WTC11 (cell line): ENCODE data around the gene ARHGEF9. TPM values are rescaled to one million over a fixed set of nuclear protein-coding genes. Genes with fewer than 3 reads are reported as not detected.

Source experiments
- ATAC-seq: fragments of 200-7000 bp; cut with Tn5 transposase; 2 replicates; pipeline ENCODE4 v1.10.0; 2021; ENCODE audit warnings: mild to moderate bottlenecking, moderate library complexity
- CTCF ChIA-PET: fragments of 300-600 bp; sonication (Branson Sonifier 250); formaldehyde crosslinking; loops from one replicate; lab custom pipeline; 2021; ENCODE audit warnings: antibody characterized with exemption; lab: Charles Lee
- POLR2A ChIA-PET: fragments of 350-600 bp; sonication (Branson Sonifier 250); formaldehyde crosslinking; loops from one replicate; lab custom pipeline; 2021; ENCODE audit warnings: antibody characterized with exemption; lab: Charles Lee
- DNase-seq: peaks from one replicate; pipeline ENCODE4 v3.0.0; 2021; ENCODE audit warnings: low spot score
- H3K27ac Mint-ChIP-seq: 2 replicates; pipeline ENCODE4 v1.8.0; 2021; ENCODE audit warnings: mixed read lengths
- H3K27me3 Mint-ChIP-seq: 2 replicates; pipeline ENCODE4 v1.8.0; 2021; ENCODE audit warnings: low read depth, mild to moderate bottlenecking, moderate library complexity, mixed read lengths
- H3K36me3 Mint-ChIP-seq: 2 replicates; pipeline ENCODE4 v1.8.0; 2021; ENCODE audit warnings: mixed read lengths
- H3K4me1 Mint-ChIP-seq: 2 replicates; pipeline ENCODE4 v1.8.0; 2022; ENCODE audit warnings: mixed read lengths
- H3K4me3 Mint-ChIP-seq: 2 replicates; pipeline ENCODE4 v1.8.0; 2021; ENCODE audit warnings: mild to moderate bottlenecking, moderate library complexity, mixed read lengths
- H3K9me3 Mint-ChIP-seq: 2 replicates; pipeline ENCODE4 v1.8.0; 2021; ENCODE audit warnings: mixed read lengths
- CREB1 ChIP-seq: sonication (generic); formaldehyde crosslinking; IDR thresholded peaks from 2 replicates; pipeline ENCODE4 v1.8.0; 2023; ENCODE audit warnings: mild to moderate bottlenecking, missing genetic modification reagents
- EMX1 ChIP-seq: fragments of 250-450 bp; sonication (Bioruptor Pico); IDR thresholded peaks from 2 replicates; pipeline ENCODE4 v1.8.0; 2021; ENCODE audit warnings: mild to moderate bottlenecking
- GTF2I ChIP-seq: fragments of 250-450 bp; sonication (Bioruptor Pico); conservative IDR thresholded peaks from 2 replicates; pipeline ENCODE4 v1.4.0; 2021; ENCODE audit warnings: mild to moderate bottlenecking
- JAZF1 ChIP-seq: fragments of 250-450 bp; sonication (Bioruptor Pico); IDR thresholded peaks from 2 replicates; pipeline ENCODE4 v1.9.0; 2021; ENCODE audit warnings: moderate library complexity, mild to moderate bottlenecking, inconsistent platforms
- MXD4 ChIP-seq: fragments of 250-450 bp; sonication (Bioruptor Pico); IDR thresholded peaks from 2 replicates; pipeline ENCODE4 v1.8.0; 2021; ENCODE audit warnings: mild to moderate bottlenecking, moderate library complexity, borderline replicate concordance
- NR1H2 ChIP-seq: sonication (generic); formaldehyde crosslinking; IDR thresholded peaks from 2 replicates; pipeline ENCODE4 v1.9.0; 2021; ENCODE audit warnings: mild to moderate bottlenecking, moderate library complexity, missing genetic modification reagents
- PRRX2 ChIP-seq: fragments of 250-450 bp; sonication (Bioruptor Pico); IDR thresholded peaks from 2 replicates; pipeline ENCODE4 v1.8.0; 2021; ENCODE audit warnings: mild to moderate bottlenecking
- SMAD4 ChIP-seq: sonication (generic); formaldehyde crosslinking; IDR thresholded peaks from 2 replicates; pipeline ENCODE4 v1.8.0; 2022; ENCODE audit warnings: mild to moderate bottlenecking, missing genetic modification reagents
- TEAD1 ChIP-seq: sonication (generic); formaldehyde crosslinking; IDR thresholded peaks from 2 replicates; pipeline ENCODE4 v1.8.0; 2022; ENCODE audit warnings: mild to moderate bottlenecking, missing genetic modification reagents
- TEAD4 ChIP-seq: sonication (generic); formaldehyde crosslinking; IDR thresholded peaks from 2 replicates; pipeline ENCODE4 v1.8.0; 2022; ENCODE audit warnings: mild to moderate bottlenecking, missing genetic modification reagents
- ZNF219 ChIP-seq: sonication (generic); formaldehyde crosslinking; IDR thresholded peaks from 2 replicates; pipeline ENCODE4 v1.8.0; 2023; ENCODE audit warnings: missing genetic modification reagents, mild to moderate bottlenecking, borderline replicate concordance
- ZNF232 ChIP-seq: sonication (generic); formaldehyde crosslinking; IDR thresholded peaks from 2 replicates; pipeline ENCODE4 v1.8.0; 2022; ENCODE audit warnings: mild to moderate bottlenecking, missing genetic modification reagents
- total RNA-seq: library from RNA; stranded (reverse); gene quantifications from 3 replicates; pipeline ENCODE4 v1.2.3, GENCODE V29; 2021
- TF ChIP-seq, protein P1 (sequence below): sonication (generic); formaldehyde crosslinking; IDR thresholded peaks from 2 replicates; pipeline ENCODE4 v1.8.0; 2023; ENCODE audit warnings: missing genetic modification reagents, mild to moderate bottlenecking, borderline replicate concordance
- TF ChIP-seq, protein P2 (sequence below): sonication (generic); formaldehyde crosslinking; IDR thresholded peaks from 2 replicates; pipeline ENCODE4 v1.8.1; 2023; ENCODE audit warnings: mild to moderate bottlenecking, missing genetic modification reagents
- TF ChIP-seq, protein P3 (sequence below): sonication (generic); formaldehyde crosslinking; IDR thresholded peaks from 2 replicates; pipeline ENCODE4 v1.8.1; 2022; ENCODE audit warnings: low read depth, mild to moderate bottlenecking, moderate library complexity, missing genetic modification reagents, borderline replicate concordance
- TF ChIP-seq, protein P4 (sequence below): sonication (generic); formaldehyde crosslinking; IDR thresholded peaks from 2 replicates; pipeline ENCODE4 v1.8.1; 2023; ENCODE audit warnings: mild to moderate bottlenecking, moderate library complexity, missing genetic modification reagents
- TF ChIP-seq, protein P5 (sequence below): sonication (generic); formaldehyde crosslinking; IDR thresholded peaks from 2 replicates; pipeline ENCODE4 v1.8.1; 2022; ENCODE audit warnings: missing genetic modification reagents, borderline replicate concordance

ARHGEF9 gene
- total RNA-seq, 1 experiment from 2014 or later = 32.1 TPM

DNA sequence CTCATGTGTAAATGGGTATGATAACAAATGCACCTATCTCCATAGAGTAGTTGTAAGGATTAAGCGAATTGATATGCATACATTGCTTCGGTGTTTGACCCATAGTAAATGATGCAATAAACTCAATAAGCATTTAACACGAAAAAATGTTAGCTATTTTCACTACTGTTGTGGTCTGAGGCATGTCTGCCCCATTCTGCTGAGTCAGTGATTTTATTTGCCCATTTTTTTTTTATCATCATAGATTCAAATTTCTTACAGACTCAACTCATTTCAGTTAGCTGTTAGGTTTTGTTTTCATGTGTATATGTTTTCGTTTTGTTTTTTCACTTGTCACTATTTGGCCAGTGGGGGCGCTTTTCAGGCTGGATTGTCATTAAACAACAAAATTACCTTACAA lies 27.8 kb upstream of the ARHGEF9 start (continued):
- TF ChIP-seq, protein P1, sequence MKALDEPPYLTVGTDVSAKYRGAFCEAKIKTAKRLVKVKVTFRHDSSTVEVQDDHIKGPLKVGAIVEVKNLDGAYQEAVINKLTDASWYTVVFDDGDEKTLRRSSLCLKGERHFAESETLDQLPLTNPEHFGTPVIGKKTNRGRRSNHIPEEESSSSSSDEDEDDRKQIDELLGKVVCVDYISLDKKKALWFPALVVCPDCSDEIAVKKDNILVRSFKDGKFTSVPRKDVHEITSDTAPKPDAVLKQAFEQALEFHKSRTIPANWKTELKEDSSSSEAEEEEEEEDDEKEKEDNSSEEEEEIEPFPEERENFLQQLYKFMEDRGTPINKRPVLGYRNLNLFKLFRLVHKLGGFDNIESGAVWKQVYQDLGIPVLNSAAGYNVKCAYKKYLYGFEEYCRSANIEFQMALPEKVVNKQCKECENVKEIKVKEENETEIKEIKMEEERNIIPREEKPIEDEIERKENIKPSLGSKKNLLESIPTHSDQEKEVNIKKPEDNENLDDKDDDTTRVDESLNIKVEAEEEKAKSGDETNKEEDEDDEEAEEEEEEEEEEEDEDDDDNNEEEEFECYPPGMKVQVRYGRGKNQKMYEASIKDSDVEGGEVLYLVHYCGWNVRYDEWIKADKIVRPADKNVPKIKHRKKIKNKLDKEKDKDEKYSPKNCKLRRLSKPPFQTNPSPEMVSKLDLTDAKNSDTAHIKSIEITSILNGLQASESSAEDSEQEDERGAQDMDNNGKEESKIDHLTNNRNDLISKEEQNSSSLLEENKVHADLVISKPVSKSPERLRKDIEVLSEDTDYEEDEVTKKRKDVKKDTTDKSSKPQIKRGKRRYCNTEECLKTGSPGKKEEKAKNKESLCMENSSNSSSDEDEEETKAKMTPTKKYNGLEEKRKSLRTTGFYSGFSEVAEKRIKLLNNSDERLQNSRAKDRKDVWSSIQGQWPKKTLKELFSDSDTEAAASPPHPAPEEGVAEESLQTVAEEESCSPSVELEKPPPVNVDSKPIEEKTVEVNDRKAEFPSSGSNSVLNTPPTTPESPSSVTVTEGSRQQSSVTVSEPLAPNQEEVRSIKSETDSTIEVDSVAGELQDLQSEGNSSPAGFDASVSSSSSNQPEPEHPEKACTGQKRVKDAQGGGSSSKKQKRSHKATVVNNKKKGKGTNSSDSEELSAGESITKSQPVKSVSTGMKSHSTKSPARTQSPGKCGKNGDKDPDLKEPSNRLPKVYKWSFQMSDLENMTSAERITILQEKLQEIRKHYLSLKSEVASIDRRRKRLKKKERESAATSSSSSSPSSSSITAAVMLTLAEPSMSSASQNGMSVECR (CRISPR knock-in tag) = no peak

DNA sequence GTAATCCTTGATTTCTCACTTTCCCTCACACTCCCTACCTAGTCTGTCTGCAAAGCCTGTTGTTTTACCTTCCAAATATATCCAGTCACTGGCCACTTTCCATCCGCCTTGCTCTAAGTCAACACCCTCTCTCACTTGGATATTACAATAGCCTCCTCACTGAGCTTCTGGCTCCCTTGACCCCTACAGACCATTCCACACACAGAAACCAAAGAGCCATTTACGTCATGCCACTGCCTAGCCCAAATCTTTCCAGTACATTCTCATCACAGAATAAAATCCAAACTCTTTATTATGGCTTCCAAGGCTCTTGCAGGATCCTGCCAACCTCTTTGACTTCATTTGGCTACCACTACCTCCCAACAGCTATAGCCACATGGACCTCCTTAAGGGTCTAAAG lies 25.7 kb upstream of the ARHGEF9 start:
- Mint-ChIP-seq H3K4me1 (peaks cover 3% of the 10 kb centered on the region; the same call in 1 of the 2 replicates), H3K9me3 (peaks cover 6% of the 10 kb centered on the region; the same call in 1 of the 2 replicates), H3K4me3 (no peak overlapping the region), H3K27me3 (no peaks in the 10 kb centered on the region), H3K36me3 (no peaks in the 10 kb centered on the region), H3K27ac (no peak overlapping the region)
- no peak for ATAC-seq
- ChIA-PET CTCF (no interaction called here), POLR2A (no interaction called here)
- TF ChIP-seq TEAD4 = no peak
- no peak for TF ChIP-seq PRRX2 (CRISPR knock-in tag)
- TF ChIP-seq MXD4 = no peak
- TF ChIP-seq NR1H2 = no peak
- TF ChIP-seq CREB1 (CRISPR knock-in tag) = no peak
- TF ChIP-seq ZNF219 (CRISPR knock-in tag) = no peak
- no peak for TF ChIP-seq GTF2I (CRISPR knock-in tag)
- TF ChIP-seq, protein P2, sequence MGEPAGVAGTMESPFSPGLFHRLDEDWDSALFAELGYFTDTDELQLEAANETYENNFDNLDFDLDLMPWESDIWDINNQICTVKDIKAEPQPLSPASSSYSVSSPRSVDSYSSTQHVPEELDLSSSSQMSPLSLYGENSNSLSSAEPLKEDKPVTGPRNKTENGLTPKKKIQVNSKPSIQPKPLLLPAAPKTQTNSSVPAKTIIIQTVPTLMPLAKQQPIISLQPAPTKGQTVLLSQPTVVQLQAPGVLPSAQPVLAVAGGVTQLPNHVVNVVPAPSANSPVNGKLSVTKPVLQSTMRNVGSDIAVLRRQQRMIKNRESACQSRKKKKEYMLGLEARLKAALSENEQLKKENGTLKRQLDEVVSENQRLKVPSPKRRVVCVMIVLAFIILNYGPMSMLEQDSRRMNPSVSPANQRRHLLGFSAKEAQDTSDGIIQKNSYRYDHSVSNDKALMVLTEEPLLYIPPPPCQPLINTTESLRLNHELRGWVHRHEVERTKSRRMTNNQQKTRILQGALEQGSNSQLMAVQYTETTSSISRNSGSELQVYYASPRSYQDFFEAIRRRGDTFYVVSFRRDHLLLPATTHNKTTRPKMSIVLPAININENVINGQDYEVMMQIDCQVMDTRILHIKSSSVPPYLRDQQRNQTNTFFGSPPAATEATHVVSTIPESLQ = no peak
- no peak for TF ChIP-seq JAZF1 (CRISPR knock-in tag)
- TF ChIP-seq, protein P3, sequence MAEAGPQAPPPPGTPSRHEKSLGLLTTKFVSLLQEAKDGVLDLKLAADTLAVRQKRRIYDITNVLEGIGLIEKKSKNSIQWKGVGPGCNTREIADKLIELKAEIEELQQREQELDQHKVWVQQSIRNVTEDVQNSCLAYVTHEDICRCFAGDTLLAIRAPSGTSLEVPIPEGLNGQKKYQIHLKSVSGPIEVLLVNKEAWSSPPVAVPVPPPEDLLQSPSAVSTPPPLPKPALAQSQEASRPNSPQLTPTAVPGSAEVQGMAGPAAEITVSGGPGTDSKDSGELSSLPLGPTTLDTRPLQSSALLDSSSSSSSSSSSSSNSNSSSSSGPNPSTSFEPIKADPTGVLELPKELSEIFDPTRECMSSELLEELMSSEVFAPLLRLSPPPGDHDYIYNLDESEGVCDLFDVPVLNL (CRISPR knock-in tag) = no peak
- no peak for TF ChIP-seq ZNF232 (CRISPR knock-in tag)
- TF ChIP-seq SMAD4 (CRISPR knock-in tag) = no peak
- no peak for TF ChIP-seq TEAD1 (CRISPR knock-in tag)
- TF ChIP-seq, protein P4, sequence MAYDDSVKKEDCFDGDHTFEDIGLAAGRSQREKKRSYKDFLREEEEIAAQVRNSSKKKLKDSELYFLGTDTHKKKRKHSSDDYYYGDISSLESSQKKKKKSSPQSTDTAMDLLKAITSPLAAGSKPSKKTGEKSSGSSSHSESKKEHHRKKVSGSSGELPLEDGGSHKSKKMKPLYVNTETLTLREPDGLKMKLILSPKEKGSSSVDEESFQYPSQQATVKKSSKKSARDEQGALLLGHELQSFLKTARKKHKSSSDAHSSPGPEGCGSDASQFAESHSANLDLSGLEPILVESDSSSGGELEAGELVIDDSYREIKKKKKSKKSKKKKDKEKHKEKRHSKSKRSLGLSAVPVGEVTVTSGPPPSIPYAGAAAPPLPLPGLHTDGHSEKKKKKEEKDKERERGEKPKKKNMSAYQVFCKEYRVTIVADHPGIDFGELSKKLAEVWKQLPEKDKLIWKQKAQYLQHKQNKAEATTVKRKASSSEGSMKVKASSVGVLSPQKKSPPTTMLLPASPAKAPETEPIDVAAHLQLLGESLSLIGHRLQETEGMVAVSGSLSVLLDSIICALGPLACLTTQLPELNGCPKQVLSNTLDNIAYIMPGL (CRISPR knock-in tag) = no peak
- TF ChIP-seq EMX1 (CRISPR knock-in tag) = no peak
- TF ChIP-seq, protein P5, sequence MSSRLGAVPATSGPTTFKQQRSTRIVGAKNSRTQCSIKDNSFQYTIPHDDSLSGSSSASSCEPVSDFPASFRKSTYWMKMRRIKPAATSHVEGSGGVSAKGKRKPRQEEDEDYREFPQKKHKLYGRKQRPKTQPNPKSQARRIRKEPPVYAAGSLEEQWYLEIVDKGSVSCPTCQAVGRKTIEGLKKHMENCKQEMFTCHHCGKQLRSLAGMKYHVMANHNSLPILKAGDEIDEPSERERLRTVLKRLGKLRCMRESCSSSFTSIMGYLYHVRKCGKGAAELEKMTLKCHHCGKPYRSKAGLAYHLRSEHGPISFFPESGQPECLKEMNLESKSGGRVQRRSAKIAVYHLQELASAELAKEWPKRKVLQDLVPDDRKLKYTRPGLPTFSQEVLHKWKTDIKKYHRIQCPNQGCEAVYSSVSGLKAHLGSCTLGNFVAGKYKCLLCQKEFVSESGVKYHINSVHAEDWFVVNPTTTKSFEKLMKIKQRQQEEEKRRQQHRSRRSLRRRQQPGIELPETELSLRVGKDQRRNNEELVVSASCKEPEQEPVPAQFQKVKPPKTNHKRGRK (CRISPR knock-in tag) = no peak
- no peak for DNase-seq
